HepG2 (cell line): Measurements from ENCODE around the gene GNAI2. TPM values are rescaled to one million over a fixed set of nuclear protein-coding genes. Genes with fewer than 3 reads are reported as not detected.

ENCODE experiments used
- BORCS8-MEF2B ChIP-seq: sonication (generic); formaldehyde crosslinking; IDR thresholded peaks from 2 replicates; pipeline ENCODE4 v1.8.0; 2022; ENCODE audit warnings: mild to moderate bottlenecking, missing genetic modification reagents
- BRF2 ChIP-seq: sonication (generic); formaldehyde crosslinking; IDR thresholded peaks from 2 replicates; pipeline ENCODE4 v1.8.1; 2022; ENCODE audit warnings: mild to moderate bottlenecking, missing genetic modification reagents
- EZH2 ChIP-seq: conservative IDR thresholded peaks from 2 replicates; pipeline ENCODE4 v1.6.1; 2012; ENCODE audit warnings: mild to moderate bottlenecking, low read depth, low read length, moderate library complexity
- HCFC1 ChIP-seq: fragments of 150-350 bp; IDR thresholded peaks from 2 replicates; pipeline ENCODE4 v1.6.1; 2014; ENCODE audit warnings: low read depth, low read length
- IKZF4 ChIP-seq: sonication (generic); formaldehyde crosslinking; IDR thresholded peaks from 2 replicates; pipeline ENCODE4 v1.5.1; 2020; ENCODE audit warnings: borderline replicate concordance, mild to moderate bottlenecking, low read depth, missing genetic modification reagents; ENCODE audit errors: not compliant biosample characterization
- RAD21 ChIP-seq: fragments of 450-650 bp; formaldehyde crosslinking; IDR thresholded peaks from 2 replicates; pipeline ENCODE4 v1.5.0; 2020; ENCODE audit warnings: mild to moderate bottlenecking
- REPIN1 ChIP-seq: sonication (generic); formaldehyde crosslinking; IDR thresholded peaks from 2 replicates; pipeline ENCODE4 v1.8.0; 2022; ENCODE audit warnings: missing genetic modification reagents, low read depth, mild to moderate bottlenecking, borderline replicate concordance
- SMAD9 ChIP-seq: sonication (generic); formaldehyde crosslinking; IDR thresholded peaks from 2 replicates; pipeline ENCODE4 v1.5.1; 2020; ENCODE audit warnings: mild to moderate bottlenecking, missing genetic modification reagents
- SOX5 ChIP-seq: IDR thresholded peaks from 2 replicates; pipeline ENCODE4 v1.6.1; 2016; ENCODE audit warnings: borderline replicate concordance
- ZBTB44 ChIP-seq: sonication (generic); formaldehyde crosslinking; IDR thresholded peaks from 2 replicates; pipeline ENCODE4 v1.4.0; 2020; ENCODE audit warnings: missing genetic modification reagents
- ZBTB49 ChIP-seq: sonication (generic); formaldehyde crosslinking; IDR thresholded peaks from 2 replicates; pipeline ENCODE4 v1.4.0; 2020; ENCODE audit warnings: missing genetic modification reagents, borderline replicate concordance
- ZNF180 ChIP-seq: sonication (generic); formaldehyde crosslinking; IDR thresholded peaks from 2 replicates; pipeline ENCODE4 v1.4.0; 2020; ENCODE audit warnings: low read depth, missing genetic modification reagents, borderline replicate concordance
- ZNF232 ChIP-seq: sonication (generic); formaldehyde crosslinking; IDR thresholded peaks from 2 replicates; pipeline ENCODE4 v1.4.0; 2020; ENCODE audit warnings: missing genetic modification reagents, borderline replicate concordance
- ZNF264 ChIP-seq: sonication (generic); formaldehyde crosslinking; IDR thresholded peaks from 2 replicates; pipeline ENCODE4 v1.4.0; 2020; ENCODE audit warnings: missing genetic modification reagents
- ZNF44 ChIP-seq: sonication (generic); formaldehyde crosslinking; IDR thresholded peaks from 2 replicates; pipeline ENCODE4 v1.5.1; 2020; ENCODE audit warnings: mild to moderate bottlenecking, missing genetic modification reagents
- ZNF609 ChIP-seq: sonication (generic); formaldehyde crosslinking; IDR thresholded peaks from 2 replicates; pipeline ENCODE4 v1.4.0; 2020; ENCODE audit warnings: mild to moderate bottlenecking, missing genetic modification reagents, borderline replicate concordance
- ZNF7 ChIP-seq: IDR thresholded peaks from 2 replicates; pipeline ENCODE4 v1.6.1; 2016; ENCODE audit warnings: missing biosample characterization, missing genetic modification reagents
- ZNF784 ChIP-seq: sonication (generic); formaldehyde crosslinking; IDR thresholded peaks from 2 replicates; pipeline ENCODE4 v1.5.1; 2020; ENCODE audit warnings: missing genetic modification reagents, mild to moderate bottlenecking, borderline replicate concordance
- polyA plus RNA-seq, 8 experiments: library from polyadenylated mRNA; depleted of rRNA in 3 of 8; stranded (reverse) in 7 of 8; unstranded in 1 of 8; fragments of >200 nt; fragmentation: Illumina TruSeq in 4 of 8; extraction: Trizol in 4 of 8; gene quantifications; 2 replicates each; pipeline versions ENCODE4 v1.2.1 to v1.2.3, GENCODE V29; 2011 to 2016; ENCODE audit warnings: low read depth in 4 of 8, missing spikeins in 1 of 8, mixed read lengths in 1 of 8; ENCODE audit not compliant: insufficient read depth in 1 of 8
- total RNA-seq, 5 experiments: library from RNA; depleted of rRNA; stranded (reverse); fragments of >200 nt; fragmentation: Illumina TruSeq; extraction: Trizol; gene quantifications; 2 replicates each; pipeline ENCODE4 v1.2.3, GENCODE V29; 2016; ENCODE audit warnings: low read depth in 1 of 5

GNAI2 gene
- total and polyA plus RNA-seq, 2 of the 13 experiments (the other 11 are each of a cell fraction or from before 2014, with no cell fraction given), result 51.1 to 66.2 TPM

- no peak for TF ChIP-seq ZBTB44 (CRISPR knock-in tag)
- no peak; the same call in none of the 2 replicates for TF ChIP-seq ZNF609 (CRISPR knock-in tag)
- TF ChIP-seq ZNF7, result no peak
- no peak for TF ChIP-seq SMAD9
- TF ChIP-seq ZBTB49 (CRISPR knock-in tag), result no peak
- no peak for TF ChIP-seq IKZF4 (CRISPR knock-in tag)
- no peak for TF ChIP-seq HCFC1
- TF ChIP-seq ZNF232, result 0 out of 2 replicates have a peak, but pooled peaks have one; percentile 83
- TF ChIP-seq BORCS8-MEF2B (CRISPR knock-in tag), result no peak
- TF ChIP-seq ZNF180 (CRISPR knock-in tag), result no peak
- TF ChIP-seq ZNF784 (CRISPR knock-in tag), result peak; percentile 18; the same call in 1 of the 2 replicates
- no peak for TF ChIP-seq REPIN1 (CRISPR knock-in tag)
- TF ChIP-seq ZNF264 (CRISPR knock-in tag), result peak; percentile 78
- peak; percentile 36; the same call in 1 of the 2 replicates for TF ChIP-seq SOX5 (CRISPR knock-in tag)
- peak; percentile 30 for TF ChIP-seq RAD21 (CRISPR knock-in tag)
- TF ChIP-seq ZNF44 (CRISPR knock-in tag), result no peak; the same call in 1 of the 2 replicates
- no peak for TF ChIP-seq EZH2
- TF ChIP-seq BRF2 (CRISPR knock-in tag), result no peak
Measured at GRCh38 chr3:50201573-50202315, 34.3 kb upstream of the GNAI2 start (continued).
